Neuronal stem cell (in vitro differentiated cells): ENCODE results near the gene ERC2.

Experiments
- DNase-seq: peaks from one replicate; pipeline ENCODE4 v3.0.0-alpha.2; 2013; ENCODE audit warnings: low spot score
- H2AFZ ChIP-seq: one replicate; pipeline ENCODE4 v1.6.1; 2013; ENCODE audit warnings: mild to moderate bottlenecking, low read length, inconsistent platforms
- H2AK5ac ChIP-seq: 2 replicates; pipeline ENCODE4 v1.6.1; 2013; ENCODE audit warnings: low read depth, mild to moderate bottlenecking, inconsistent platforms, low read length, moderate library complexity, mixed read lengths
- H2BK120ac ChIP-seq: 2 replicates; pipeline ENCODE4 v1.6.1; 2013; ENCODE audit warnings: low read depth, mild to moderate bottlenecking, inconsistent platforms, low read length, moderate library complexity, mixed read lengths
- H2BK12ac ChIP-seq: one replicate; pipeline ENCODE4 v1.6.1; 2013; ENCODE audit warnings: low read length, inconsistent platforms
- H2BK15ac ChIP-seq: 2 replicates; pipeline ENCODE4 v1.6.1; 2013; ENCODE audit warnings: mild to moderate bottlenecking, low read length, inconsistent platforms, mixed read lengths
- H2BK5ac ChIP-seq: one replicate; pipeline ENCODE4 v1.6.1; 2013; ENCODE audit warnings: inconsistent platforms, mild to moderate bottlenecking, low read length, moderate library complexity
- H3K14ac ChIP-seq: one replicate; pipeline ENCODE4 v1.6.1; 2013; ENCODE audit warnings: low read length, inconsistent platforms
- H3K18ac ChIP-seq: 2 replicates; pipeline ENCODE4 v1.6.1; 2013; ENCODE audit warnings: low read length, inconsistent platforms
- H3K23ac ChIP-seq: 2 replicates; pipeline ENCODE4 v1.6.1; 2013; ENCODE audit warnings: low read depth, mild to moderate bottlenecking, mixed read lengths, low read length, inconsistent platforms; ENCODE audit not compliant: poor library complexity
- H3K27ac ChIP-seq: replicated peaks from 3 replicates; pipeline ENCODE4 v1.5.1; 2013; ENCODE audit warnings: low read length, inconsistent platforms
- H3K27me3 ChIP-seq, 3 experiments: 2 replicates each; pipeline ENCODE4 v1.6.1; 2013; ENCODE audit warnings: low read length in 3 of 3, mild to moderate bottlenecking in 2 of 3, inconsistent platforms in 1 of 3, low read depth in 1 of 3, mixed read lengths in 1 of 3, moderate library complexity in 1 of 3; ENCODE audit not compliant: control insufficient read depth in 3 of 3, insufficient read depth in 3 of 3
- H3K36me3 ChIP-seq, 2 donors: replicated peaks in 1 of 2; 2 replicates each; pipeline ENCODE4 v1.6.1; 2013; ENCODE audit warnings: low read length in 2 of 2; ENCODE audit not compliant: control insufficient read depth in 2 of 2, insufficient read depth in 2 of 2
- H3K4ac ChIP-seq: 2 replicates; pipeline ENCODE4 v1.6.1; 2013; ENCODE audit warnings: inconsistent platforms, mild to moderate bottlenecking, low read length, moderate library complexity
- H3K4me1 ChIP-seq, 2 donors: 1 replicate in 1 of 2; 2 replicates in 1 of 2; pipeline ENCODE4 v1.6.1; 2013; ENCODE audit warnings: low read length in 2 of 2, low read depth in 1 of 2; ENCODE audit not compliant: control insufficient read depth in 2 of 2, insufficient read depth in 1 of 2
- H3K4me2 ChIP-seq: one replicate; pipeline ENCODE4 v1.6.1; 2013; ENCODE audit warnings: mild to moderate bottlenecking, low read length, inconsistent platforms; ENCODE audit not compliant: insufficient read depth, poor library complexity, severe bottlenecking
- H3K4me3 ChIP-seq, 2 donors: 2 replicates each; pipeline ENCODE4 v1.5.1; 2013; ENCODE audit warnings: low read length in 2 of 2, mild to moderate bottlenecking in 2 of 2, inconsistent platforms in 1 of 2, moderate library complexity in 1 of 2
- H3K79me1 ChIP-seq: one replicate; pipeline ENCODE4 v1.6.1; 2013; ENCODE audit warnings: low read depth, mild to moderate bottlenecking, inconsistent platforms, low read length, moderate library complexity
- H3K9ac ChIP-seq: one replicate; pipeline ENCODE4 v1.6.1; 2013; ENCODE audit warnings: mild to moderate bottlenecking, low read depth, low read length, inconsistent platforms; ENCODE audit not compliant: poor library complexity
- H3K9me3 ChIP-seq, 2 donors: replicated peaks in 1 of 2; 2 replicates each; pipeline versions ENCODE3 to v1.6.1; 2013; ENCODE audit warnings: low read length in 2 of 2, mild to moderate bottlenecking in 2 of 2, inconsistent platforms in 1 of 2, low read depth in 1 of 2, mixed read lengths in 1 of 2, moderate library complexity in 1 of 2; ENCODE audit not compliant: control insufficient read depth in 2 of 2, insufficient read depth in 1 of 2
- H4K8ac ChIP-seq: one replicate; pipeline ENCODE4 v1.6.1; 2013; ENCODE audit warnings: low read depth, mild to moderate bottlenecking, inconsistent platforms, low read length, moderate library complexity
- H4K91ac ChIP-seq: one replicate; pipeline ENCODE4 v1.6.1; 2013; ENCODE audit warnings: low read length, low read depth, mild to moderate bottlenecking, inconsistent platforms; ENCODE audit not compliant: poor library complexity
- WGBS, 2 donors: extraction: QIAGEN DNeasy Blood & Tissue Kit; methylation state at CpG; one replicate each; pipeline ENCODE4 v1.1.7; 2013; ENCODE audit warnings: missing lambda C conversion rate in 2 of 2, mixed read lengths in 1 of 2; ENCODE audit not compliant: insufficient read length in 2 of 2, insufficient replicate concordance in 1 of 2; ENCODE audit errors: extremely low coverage in 2 of 2; 5-methylcytosine and 5-hydroxymethylcytosine counted together

The ERC2 gene

GRCh38 chr3:56375654-56376053 lies 92.6 kb downstream of the ERC2 start:
- Histone ChIP-seq H2BK15ac (no peak overlapping the region), H3K36me3 (no peaks in the 10 kb centered on the region), H3K9me3 (no peaks in the 10 kb centered on the region), H4K91ac (no peak overlapping the region), H2AFZ (no peak overlapping the region), H3K14ac (no peak overlapping the region), H2BK120ac (no peak overlapping the region), H3K27me3 (no peaks in the 10 kb centered on the region), H4K8ac (no peak overlapping the region), H3K4ac (no peak overlapping the region), H2BK12ac (no peak overlapping the region), H2BK5ac (no peak overlapping the region), H3K23ac (no peak overlapping the region), H3K9ac (no peak overlapping the region), H3K18ac (no peak overlapping the region), H3K4me1 (peaks cover 0 to 4% of the 10 kb centered on the region in 2 donors), H3K79me1 (no peaks in the 10 kb centered on the region), H3K4me2 (no peak overlapping the region), H2AK5ac (no peak overlapping the region), H3K27ac (no peak overlapping the region), H3K4me3 (no peak overlapping the region)
- DNase-seq = no peak
- WGBS, 2 donors = no CpG with 5 or more reads among the region's 3 CpGs

DNA sequence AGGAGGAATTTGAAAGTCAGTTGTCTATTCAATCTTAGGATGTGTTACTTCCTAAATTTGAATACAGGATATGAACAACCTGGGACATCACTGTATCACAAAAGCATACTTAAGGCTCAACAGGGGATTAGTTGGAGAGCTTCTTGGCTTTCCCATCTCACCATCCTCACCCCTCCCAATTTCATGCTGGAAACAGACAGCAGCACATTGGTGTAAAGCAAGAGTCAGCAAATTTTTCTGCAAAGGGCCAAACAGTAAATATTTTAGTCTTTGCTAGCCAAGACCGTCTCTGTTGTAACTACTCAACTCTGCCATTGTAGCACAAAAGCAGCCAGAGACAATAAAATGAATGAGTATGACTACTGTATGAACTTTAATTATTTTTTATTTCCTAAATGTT lies 94.9 kb downstream of the ERC2 start:
- no peak overlapping the region for H2BK12ac ChIP-seq
- no peak overlapping the region for H4K91ac ChIP-seq
- no peak overlapping the region for H3K9ac ChIP-seq
- no peaks in the 10 kb centered on the region for H3K27me3 ChIP-seq
- H3K79me1 ChIP-seq = no peaks in the 10 kb centered on the region
- no peak overlapping the region for H3K14ac ChIP-seq
- no peak overlapping the region for H4K8ac ChIP-seq
- H3K27ac ChIP-seq = no peak overlapping the region
- no peaks in the 10 kb centered on the region for H3K9me3 ChIP-seq
- H3K4ac ChIP-seq = no peak overlapping the region
- DNase-seq = no peak
- no peak overlapping the region for H2BK5ac ChIP-seq
- no CpG with 5 or more reads among the region's 1 CpG for WGBS, 2 donors
- no peaks in the 10 kb centered on the region for H3K36me3 ChIP-seq
- no peak overlapping the region for H2AFZ ChIP-seq
- H2AK5ac ChIP-seq = no peak overlapping the region
- H3K18ac ChIP-seq = no peak overlapping the region
- H3K4me3 ChIP-seq = no peak overlapping the region
- no peak overlapping the region for H2BK120ac ChIP-seq
- H3K23ac ChIP-seq = no peak overlapping the region
- no peak overlapping the region for H2BK15ac ChIP-seq
- no peak overlapping the region for H3K4me2 ChIP-seq
- H3K4me1 ChIP-seq = peaks cover 0 to 4% of the 10 kb centered on the region in 2 donors

- no peak overlapping the region for H2AK5ac ChIP-seq
- H3K27me3 ChIP-seq = no peaks in the 10 kb centered on the region
- no peaks in the 10 kb centered on the region for H3K9me3 ChIP-seq
- no peaks in the 10 kb centered on the region for H3K36me3 ChIP-seq
- no peak for DNase-seq
- H3K18ac ChIP-seq = no peak overlapping the region
- H2BK120ac ChIP-seq = no peak overlapping the region
- H3K9ac ChIP-seq = no peak overlapping the region
- no peak overlapping the region for H3K14ac ChIP-seq
- H2BK12ac ChIP-seq = no peak overlapping the region
- H3K79me1 ChIP-seq = no peaks in the 10 kb centered on the region
- peak overlapping the region; percentile 37 for H2BK15ac ChIP-seq
- H2BK5ac ChIP-seq = no peak overlapping the region
- H3K4me3 ChIP-seq = no peak overlapping the region
- peaks cover 2 to 9% of the 10 kb centered on the region in 2 donors for H3K4me1 ChIP-seq
- no peak overlapping the region for H3K27ac ChIP-seq
- peak overlapping the region; percentile 46 for H3K4ac ChIP-seq
- WGBS, 2 donors = no CpG with 5 or more reads among the region's 3 CpGs
- no peak overlapping the region for H3K4me2 ChIP-seq
- no peak overlapping the region for H2AFZ ChIP-seq
- no peak overlapping the region for H4K91ac ChIP-seq
- H3K23ac ChIP-seq = no peak overlapping the region
- H4K8ac ChIP-seq = no peak overlapping the region
Observed at GRCh38 chr3:56370991-56371775, 97.1 kb downstream of the ERC2 start.

- Histone ChIP-seq H3K23ac (no peak overlapping the region), H3K4me3 (no peak overlapping the region), H2BK15ac (no peak overlapping the region), H2BK12ac (no peak overlapping the region), H3K18ac (no peak overlapping the region), H3K4me1 (peaks cover 2 to 12% of the 10 kb centered on the region in 2 donors), H4K8ac (no peak overlapping the region), H2BK5ac (no peak overlapping the region), H3K9me3 (no peaks in the 10 kb centered on the region), H4K91ac (no peak overlapping the region), H3K27me3 (no peaks in the 10 kb centered on the region), H3K27ac (no peak overlapping the region), H3K14ac (no peak overlapping the region), H3K79me1 (no peaks in the 10 kb centered on the region), H3K9ac (no peak overlapping the region), H2AFZ (no peak overlapping the region), H3K4ac (no peak overlapping the region), H2AK5ac (no peak overlapping the region), H3K4me2 (no peak overlapping the region), H2BK120ac (no peak overlapping the region), H3K36me3 (no peaks in the 10 kb centered on the region)
- no CpG with 5 or more reads among the region's 3 CpGs for WGBS, 2 donors
- DNase-seq = no peak
Observed at GRCh38 chr3:56369914-56370313, 98.4 kb downstream of the ERC2 start.
